Liver (tissue), 9 donors: ENCODE measurements around the gene ACTR1B. TPM values are rescaled to one million over a fixed set of nuclear protein-coding genes. Genes with fewer than 3 reads are reported as not detected.
"Not testable (repeated sequence)": the region's sequence is repeated elsewhere in the genome, so short reads cannot be mapped to it uniquely, and the experiment has no call there.

Experiments
- DNase-seq: peaks from one replicate; pipeline ENCODE4 v3.0.0-alpha.2; 2017; ENCODE audit warnings: low spot score
- H3K27ac ChIP-seq, 2 donors: one replicate each; pipeline ENCODE4 v1.7.0; 2013; ENCODE audit warnings: inconsistent platforms in 2 of 2, low read length in 2 of 2, control low read depth in 1 of 2, low read depth in 1 of 2, mild to moderate bottlenecking in 1 of 2
- H3K27me3 ChIP-seq, 4 donors: one replicate each; pipeline versions ENCODE4 v1.6.1 to v1.7.0; 2013; ENCODE audit warnings: low read length in 3 of 4, inconsistent platforms in 1 of 4, mild to moderate bottlenecking in 1 of 4, moderate library complexity in 1 of 4; ENCODE audit not compliant: control insufficient read depth in 4 of 4, insufficient read depth in 4 of 4
- H3K36me3 ChIP-seq, 4 donors: one replicate each; pipeline versions ENCODE4 v1.6.1 to v1.7.0; 2013; ENCODE audit warnings: low read length in 3 of 4, mild to moderate bottlenecking in 3 of 4, low read depth in 1 of 4, moderate library complexity in 1 of 4; ENCODE audit not compliant: control insufficient read depth in 4 of 4, insufficient read depth in 3 of 4
- H3K4me1 ChIP-seq, 4 donors: one replicate each; pipeline versions ENCODE4 v1.6.1 to v1.7.0; 2013; ENCODE audit warnings: low read length in 3 of 4, mild to moderate bottlenecking in 3 of 4, moderate library complexity in 1 of 4; ENCODE audit not compliant: control insufficient read depth in 4 of 4, insufficient read depth in 4 of 4
- H3K4me3 ChIP-seq, 3 donors: one replicate each; pipeline versions ENCODE4 v1.6.1 to v1.7.0; 2013; ENCODE audit warnings: low read length in 3 of 3, control low read depth in 1 of 3, low read depth in 1 of 3, mild to moderate bottlenecking in 1 of 3
- H3K9ac ChIP-seq, 2 donors: one replicate each; pipeline ENCODE4 v1.7.0; 2013; ENCODE audit warnings: low read length in 2 of 2, mild to moderate bottlenecking in 2 of 2, moderate library complexity in 2 of 2, control low read depth in 1 of 2, low read depth in 1 of 2
- H3K9me3 ChIP-seq, 4 donors: one replicate each; pipeline versions ENCODE4 v1.6.1 to v1.7.0; 2013; ENCODE audit warnings: low read length in 3 of 4; ENCODE audit not compliant: control insufficient read depth in 4 of 4
- ATF3 ChIP-seq: IDR thresholded peaks from 2 replicates; pipeline ENCODE4 v1.6.1; 2016; ENCODE audit warnings: antibody characterized with exemption
- CTCF ChIP-seq: fragments of 150-350 bp; IDR thresholded peaks from 2 replicates; pipeline ENCODE4 v1.5.1; 2017; ENCODE audit warnings: improper control_type of control experiment, low read depth, low read length; ENCODE audit not compliant: missing input control
- EGR1 ChIP-seq, 2 donors: IDR thresholded peaks; 2 replicates each; pipeline ENCODE4 v1.6.1; 2016 to 2018; ENCODE audit warnings: antibody characterized with exemption in 2 of 2, low read depth in 2 of 2
- FOXA1 ChIP-seq: IDR thresholded peaks from 2 replicates; pipeline ENCODE4 v1.6.1; 2016; ENCODE audit warnings: antibody characterized with exemption
- FOXA2 ChIP-seq: IDR thresholded peaks from 2 replicates; pipeline ENCODE4 v1.6.1; 2016; ENCODE audit warnings: antibody characterized with exemption
- GABPA ChIP-seq, 2 donors: IDR thresholded peaks in 1 of 2; conservative IDR thresholded peaks in 1 of 2; 2 replicates each; pipeline ENCODE4 v1.6.1; 2016; ENCODE audit warnings: antibody characterized with exemption in 2 of 2, mild to moderate bottlenecking in 1 of 2, moderate library complexity in 1 of 2
- HNF4A ChIP-seq, 2 donors: conservative IDR thresholded peaks; 2 replicates each; pipeline ENCODE4 v1.6.1; 2016; ENCODE audit warnings: antibody characterized with exemption in 2 of 2, mild to moderate bottlenecking in 2 of 2
- HNF4G ChIP-seq: IDR thresholded peaks from 2 replicates; pipeline ENCODE4 v1.6.1; 2016; ENCODE audit warnings: antibody characterized with exemption
- JUND ChIP-seq, 2 donors: IDR thresholded peaks; 2 replicates each; pipeline ENCODE4 v1.6.1; 2016; ENCODE audit warnings: antibody characterized with exemption in 2 of 2
- MAX ChIP-seq: IDR thresholded peaks from 2 replicates; pipeline ENCODE4 v1.6.1; 2016; ENCODE audit warnings: antibody characterized with exemption
- NR2F2 ChIP-seq: IDR thresholded peaks from 2 replicates; pipeline ENCODE4 v1.6.1; 2016; ENCODE audit warnings: antibody characterized with exemption
- RAD21 ChIP-seq, 2 donors: IDR thresholded peaks; 2 replicates each; pipeline ENCODE4 v1.6.1; 2016; ENCODE audit warnings: antibody characterized with exemption in 2 of 2, mild to moderate bottlenecking in 2 of 2
- REST ChIP-seq: IDR thresholded peaks from 2 replicates; pipeline ENCODE4 v1.6.1; 2016; ENCODE audit warnings: antibody characterized with exemption, mild to moderate bottlenecking
- RXRA ChIP-seq, 2 donors: IDR thresholded peaks; 2 replicates each; pipeline ENCODE4 v1.6.1; 2017 to 2018; ENCODE audit warnings: antibody characterized with exemption in 2 of 2, mild to moderate bottlenecking in 1 of 2
- SP1 ChIP-seq: IDR thresholded peaks from 2 replicates; pipeline ENCODE4 v1.6.1; 2018; ENCODE audit warnings: antibody characterized with exemption, mild to moderate bottlenecking
- TAF1 ChIP-seq: conservative IDR thresholded peaks from 2 replicates; pipeline ENCODE4 v1.6.1; 2016; ENCODE audit warnings: antibody characterized with exemption, mild to moderate bottlenecking
- YY1 ChIP-seq: IDR thresholded peaks from 2 replicates; pipeline ENCODE4 v1.6.1; 2016; ENCODE audit warnings: antibody characterized with exemption, mild to moderate bottlenecking
- WGBS: extraction: QIAGEN DNeasy Blood & Tissue Kit; methylation state at CpG from one replicate; pipeline ENCODE4 v1.1.7; 2013; 5-methylcytosine and 5-hydroxymethylcytosine counted together
- polyA plus RNA-seq, 2 donors: library from polyadenylated mRNA; stranded (reverse) in 1 of 2; unstranded in 1 of 2; fragments of 200-250 nt in 1 of 2; fragments of >200 nt in 1 of 2; fragmentation: Nextera tagmentation in 1 of 2; extraction: Ambion mirVana in 1 of 2; gene quantifications; one replicate each; pipeline versions ENCODE4 v1.2.1 to v1.2.3, GENCODE V29; 2013 to 2015
- total RNA-seq, 2 donors: library from RNA; depleted of rRNA; stranded (reverse); fragments of >200 nt; gene quantifications; one replicate each; pipeline ENCODE4 v1.2.3, GENCODE V29; 2014
- donor health status: healthy.
- donor health status: healthy.
- donor health status: healthy.
- donor health status: healthy.
- donor health status: healthy.

ACTR1B gene
- total and polyA plus RNA-seq, 4 donors, result 15.3 to 35.8 (median 28.8) TPM

- DNase-seq, result not testable (repeated sequence)
Measured at GRCh38 chr2:97622976-97623375, 40.9 kb downstream of the ACTR1B start.

GRCh38 chr2:97620492-97620891 is 43.4 kb downstream of the ACTR1B start:
- not testable (repeated sequence) for H3K27me3 ChIP-seq, DNase-seq, H3K36me3 ChIP-seq, H3K4me1 ChIP-seq, H3K9me3 ChIP-seq, H3K27ac ChIP-seq, H3K4me3 ChIP-seq, H3K9ac ChIP-seq
- 81% methylated on average over 1 of the region's 1 CpG for WGBS

More at GRCh38 chr2:97622976-97623375, 40.9 kb downstream of the ACTR1B start:
- not testable (repeated sequence) for H3K4me1 ChIP-seq, H3K4me3 ChIP-seq, H3K36me3 ChIP-seq, H3K9me3 ChIP-seq, H3K27ac ChIP-seq, H3K9ac ChIP-seq, H3K27me3 ChIP-seq

GRCh38 chr2:97618939-97619827 is 44.7 kb downstream of the ACTR1B start:
- not testable (repeated sequence) for DNase-seq, H3K9ac ChIP-seq, H3K4me1 ChIP-seq, H3K9me3 ChIP-seq, H3K27ac ChIP-seq, H3K36me3 ChIP-seq, H3K27me3 ChIP-seq, H3K4me3 ChIP-seq
- WGBS, result 81% methylated on average over 11 of the region's 14 CpGs

GRCh38 chr2:97617911-97618310 is 45.9 kb downstream of the ACTR1B start:
- H3K27ac ChIP-seq, result no peak overlapping the region
- TF ChIP-seq FOXA2 (no peak), HNF4A (conservative IDR thresholded peaks at IDR 0.05) (no peak), JUND (IDR thresholded peaks at IDR 0.05) (no peak), RXRA (IDR thresholded peaks at IDR 0.05) (no peak), FOXA1 (no peak), MAX (no peak), REST (no peak), NR2F2 (no peak), GABPA (IDR thresholded peaks at IDR 0.05 in 1 of 2, conservative IDR thresholded peaks at IDR 0.05 in 1 of 2) (no peak), ATF3 (no peak), TAF1 (no peak), RAD21 (IDR thresholded peaks at IDR 0.05) (no peak), YY1 (no peak), CTCF (no peak), HNF4G (no peak), SP1 (no peak), EGR1 (IDR thresholded peaks at IDR 0.05; ENCODE audit: low read depth in 2 of 2) (no peak)

More at GRCh38 chr2:97617911-97618310, 45.9 kb downstream of the ACTR1B start:
- H3K4me1 ChIP-seq, result no peaks in the 10 kb centered on the region
- no peaks in the 10 kb centered on the region for H3K36me3 ChIP-seq
- 94% methylated on average over 6 of the region's 6 CpGs for WGBS
- H3K27me3 ChIP-seq, result no peaks in the 10 kb centered on the region
- H3K4me3 ChIP-seq, result no peak overlapping the region
- no peak overlapping the region for H3K9ac ChIP-seq
- DNase-seq, result no peak
- no peaks in the 10 kb centered on the region for H3K9me3 ChIP-seq
